HepG2 (cell line): ENCODE measurements around the gene FLACC1. TPM values are rescaled to one million over a fixed set of nuclear protein-coding genes. Genes with fewer than 3 reads are reported as not detected.

Experiments used
- ARNT2 ChIP-seq: sonication (generic); formaldehyde crosslinking; IDR thresholded peaks from 2 replicates; pipeline ENCODE4 v1.8.0; 2022; ENCODE audit warnings: mild to moderate bottlenecking, low read depth, missing genetic modification reagents, moderate library complexity
- ATM ChIP-seq: fragments of 450-650 bp; IDR thresholded peaks from 2 replicates; pipeline ENCODE4 v1.7.1; 2017; ENCODE audit warnings: mild to moderate bottlenecking, borderline replicate concordance
- CCDC6 ChIP-seq: sonication (generic); formaldehyde crosslinking; IDR thresholded peaks from 2 replicates; pipeline ENCODE4 v1.8.1; 2022; ENCODE audit warnings: mild to moderate bottlenecking, missing genetic modification reagents, moderate library complexity
- CSRNP1 ChIP-seq: sonication (generic); formaldehyde crosslinking; IDR thresholded peaks from 2 replicates; pipeline ENCODE4 v1.8.1; 2023; ENCODE audit warnings: mild to moderate bottlenecking, missing genetic modification reagents
- ERF ChIP-seq: IDR thresholded peaks from 2 replicates; pipeline ENCODE4 v1.6.1; 2018; ENCODE audit warnings: missing biosample characterization, missing genetic modification reagents
- FOSL1 ChIP-seq: sonication (generic); formaldehyde crosslinking; IDR thresholded peaks from 2 replicates; pipeline ENCODE4 v1.9.0; 2021; ENCODE audit warnings: missing genetic modification reagents, borderline replicate concordance
- FOXA3 ChIP-seq: IDR thresholded peaks from 2 replicates; pipeline ENCODE4 v1.6.1; 2016; ENCODE audit warnings: missing genetic modification reagents, missing compliant biosample characterization
- KMT2B ChIP-seq: IDR thresholded peaks from 2 replicates; pipeline ENCODE4 v1.6.1; 2016; ENCODE audit warnings: missing genetic modification reagents, missing compliant biosample characterization
- MEF2D ChIP-seq: sonication (generic); formaldehyde crosslinking; IDR thresholded peaks from 2 replicates; pipeline ENCODE4 v1.5.1; 2020; ENCODE audit warnings: mild to moderate bottlenecking, missing genetic modification reagents
- NKX3-1 ChIP-seq: sonication (generic); formaldehyde crosslinking; IDR thresholded peaks from 2 replicates; pipeline ENCODE4 v1.5.0; 2020; ENCODE audit warnings: missing genetic modification reagents
- REPIN1 ChIP-seq: sonication (generic); formaldehyde crosslinking; IDR thresholded peaks from 2 replicates; pipeline ENCODE4 v1.8.0; 2022; ENCODE audit warnings: missing genetic modification reagents, low read depth, mild to moderate bottlenecking, borderline replicate concordance
- SNRNP70 ChIP-seq: fragments of 200-400 bp; formaldehyde crosslinking; IDR thresholded peaks from 2 replicates; pipeline ENCODE4 v1.6.1; 2017; ENCODE audit warnings: mild to moderate bottlenecking, low read depth, low read length, moderate library complexity
- SRSF1 ChIP-seq: fragments of 200-400 bp; formaldehyde crosslinking; optimal IDR thresholded peaks from 2 replicates; pipeline ENCODE3; 2017; ENCODE audit warnings: mild to moderate bottlenecking, low read depth, low read length, moderate library complexity
- TBX2 ChIP-seq: sonication (generic); formaldehyde crosslinking; IDR thresholded peaks from 2 replicates; pipeline ENCODE4 v1.5.0; 2020; ENCODE audit warnings: missing genetic modification reagents, mild to moderate bottlenecking, borderline replicate concordance
- ZNF121 ChIP-seq: sonication (generic); formaldehyde crosslinking; IDR thresholded peaks from 2 replicates; pipeline ENCODE4 v1.5.0; 2020; ENCODE audit warnings: mild to moderate bottlenecking, missing genetic modification reagents
- ZNF292 ChIP-seq: sonication (generic); formaldehyde crosslinking; IDR thresholded peaks from 2 replicates; pipeline ENCODE4 v1.8.1; 2022; ENCODE audit warnings: mild to moderate bottlenecking, low read depth, missing genetic modification reagents, borderline replicate concordance
- ZNF317 ChIP-seq: sonication (generic); formaldehyde crosslinking; IDR thresholded peaks from 2 replicates; pipeline ENCODE4 v1.5.0; 2020; ENCODE audit warnings: mild to moderate bottlenecking, missing genetic modification reagents
- ZNF337 ChIP-seq: sonication (generic); formaldehyde crosslinking; IDR thresholded peaks from 2 replicates; pipeline ENCODE4 v1.5.1; 2020; ENCODE audit warnings: missing genetic modification reagents, low read depth, mild to moderate bottlenecking, borderline replicate concordance
- ZNF556 ChIP-seq: sonication (generic); formaldehyde crosslinking; IDR thresholded peaks from 2 replicates; pipeline ENCODE4 v1.4.0; 2020; ENCODE audit warnings: mild to moderate bottlenecking, missing genetic modification reagents, borderline replicate concordance
- ZSCAN29 ChIP-seq: sonication (generic); formaldehyde crosslinking; conservative IDR thresholded peaks from 2 replicates; pipeline ENCODE4 v1.4.0; 2020; ENCODE audit warnings: mild to moderate bottlenecking, missing genetic modification reagents
- polyA plus RNA-seq, 8 experiments: library from polyadenylated mRNA; depleted of rRNA in 3 of 8; stranded (reverse) in 7 of 8; unstranded in 1 of 8; fragments of >200 nt; fragmentation: Illumina TruSeq in 4 of 8; extraction: Trizol in 4 of 8; gene quantifications; 2 replicates each; pipeline versions ENCODE4 v1.2.1 to v1.2.3, GENCODE V29; 2011 to 2016; ENCODE audit warnings: low read depth in 4 of 8, missing spikeins in 1 of 8, mixed read lengths in 1 of 8; ENCODE audit not compliant: insufficient read depth in 1 of 8
- total RNA-seq, 5 experiments: library from RNA; depleted of rRNA; stranded (reverse); fragments of >200 nt; fragmentation: Illumina TruSeq; extraction: Trizol; gene quantifications; 2 replicates each; pipeline ENCODE4 v1.2.3, GENCODE V29; 2016; ENCODE audit warnings: low read depth in 1 of 5
- TF ChIP-seq, protein P1 (sequence below): sonication (generic); formaldehyde crosslinking; IDR thresholded peaks from 2 replicates; pipeline ENCODE4 v1.5.0; 2020; ENCODE audit warnings: mild to moderate bottlenecking, missing genetic modification reagents
- TF ChIP-seq, protein P2 (sequence below): IDR thresholded peaks from 2 replicates; pipeline ENCODE4 v1.6.1; 2012; ENCODE audit warnings: inconsistent platforms
- TF ChIP-seq, protein P3 (sequence below): sonication (generic); formaldehyde crosslinking; IDR thresholded peaks from 2 replicates; pipeline ENCODE4 v1.4.0; 2020; ENCODE audit warnings: missing genetic modification reagents, borderline replicate concordance
- TF ChIP-seq, protein P4 (sequence below): sonication (generic); formaldehyde crosslinking; IDR thresholded peaks from 2 replicates; pipeline ENCODE4 v1.4.0; 2020; ENCODE audit warnings: missing genetic modification reagents

FLACC1 gene
- total and polyA plus RNA-seq, 2 of the 13 experiments (the other 11 are each of a cell fraction or from before 2014, with no cell fraction given): 0.35 to 0.59 TPM

DNA sequence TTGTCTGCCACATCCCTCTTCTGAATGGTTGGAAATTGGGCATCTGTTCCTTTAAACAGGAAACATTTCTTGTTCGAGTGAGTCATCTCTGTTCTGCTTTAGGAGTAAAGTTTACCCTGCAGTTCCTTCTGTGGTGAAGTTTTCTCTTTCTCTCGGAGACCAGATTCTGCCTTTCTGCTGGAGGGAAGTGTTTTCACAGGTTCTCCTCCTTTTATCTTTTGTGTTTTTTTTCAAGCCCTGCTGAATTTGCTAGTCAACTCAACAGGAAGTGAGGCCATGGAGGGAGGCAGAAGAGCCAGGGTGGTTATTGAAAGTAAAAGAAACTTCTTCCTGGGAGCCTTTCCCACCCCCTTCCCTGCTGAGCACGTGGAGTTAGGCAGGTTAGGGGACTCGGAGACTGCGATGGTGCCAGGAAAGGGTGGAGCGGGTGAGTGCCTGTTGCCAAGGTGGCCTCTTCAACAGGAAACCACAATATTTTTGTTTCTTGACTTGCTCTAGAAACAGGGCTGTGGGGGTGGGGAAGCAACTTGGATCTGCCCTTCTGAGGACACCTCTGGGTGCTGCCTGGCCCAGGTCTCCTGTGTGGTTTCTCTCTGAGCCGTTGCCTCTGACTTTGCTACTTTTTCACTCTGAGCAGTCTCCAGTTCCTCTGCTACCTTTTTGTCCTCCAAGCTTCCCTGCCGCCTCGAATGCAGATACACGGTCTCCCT lies 99.0 kb downstream of the FLACC1 start (continued):
- TF ChIP-seq, protein P1, sequence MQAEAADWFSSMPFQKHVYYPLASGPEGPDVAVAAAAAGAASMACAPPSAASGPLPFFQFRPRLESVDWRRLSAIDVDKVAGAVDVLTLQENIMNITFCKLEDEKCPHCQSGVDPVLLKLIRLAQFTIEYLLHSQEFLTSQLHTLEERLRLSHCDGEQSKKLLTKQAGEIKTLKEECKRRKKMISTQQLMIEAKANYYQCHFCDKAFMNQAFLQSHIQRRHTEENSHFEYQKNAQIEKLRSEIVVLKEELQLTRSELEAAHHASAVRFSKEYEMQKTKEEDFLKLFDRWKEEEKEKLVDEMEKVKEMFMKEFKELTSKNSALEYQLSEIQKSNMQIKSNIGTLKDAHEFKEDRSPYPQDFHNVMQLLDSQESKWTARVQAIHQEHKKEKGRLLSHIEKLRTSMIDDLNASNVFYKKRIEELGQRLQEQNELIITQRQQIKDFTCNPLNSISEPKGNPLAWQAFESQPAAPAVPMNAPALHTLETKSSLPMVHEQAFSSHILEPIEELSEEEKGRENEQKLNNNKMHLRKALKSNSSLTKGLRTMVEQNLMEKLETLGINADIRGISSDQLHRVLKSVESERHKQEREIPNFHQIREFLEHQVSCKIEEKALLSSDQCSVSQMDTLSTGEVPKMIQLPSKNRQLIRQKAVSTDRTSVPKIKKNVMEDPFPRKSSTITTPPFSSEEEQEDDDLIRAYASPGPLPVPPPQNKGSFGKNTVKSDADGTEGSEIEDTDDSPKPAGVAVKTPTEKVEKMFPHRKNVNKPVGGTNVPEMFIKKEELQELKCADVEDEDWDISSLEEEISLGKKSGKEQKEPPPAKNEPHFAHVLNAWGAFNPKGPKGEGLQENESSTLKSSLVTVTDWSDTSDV (CRISPR knock-in tag): peak; percentile 76; the same call in 1 of the 2 replicates
- TF ChIP-seq, protein P2, sequence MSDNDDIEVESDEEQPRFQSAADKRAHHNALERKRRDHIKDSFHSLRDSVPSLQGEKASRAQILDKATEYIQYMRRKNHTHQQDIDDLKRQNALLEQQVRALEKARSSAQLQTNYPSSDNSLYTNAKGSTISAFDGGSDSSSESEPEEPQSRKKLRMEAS: peak; percentile 98
- TF ChIP-seq SNRNP70 (no peak), ARNT2 (CRISPR knock-in tag) (0 out of 2 replicates have a peak, but pooled peaks have one; percentile 28), ZNF121 (CRISPR knock-in tag) (no peak), FOXA3 (CRISPR knock-in tag) (peak; percentile 38), TBX2 (CRISPR knock-in tag) (peak; percentile 65), MEF2D (CRISPR knock-in tag) (peak; percentile 38; the same call in 1 of the 2 replicates), KMT2B (CRISPR knock-in tag) (peak; percentile 59), ZSCAN29 (CRISPR knock-in tag) (peak; percentile 45; the same call in 1 of the 2 replicates), CSRNP1 (CRISPR knock-in tag) (0 out of 2 replicates have a peak, but pooled peaks have one; percentile 25), ERF (CRISPR knock-in tag) (peak; percentile 26; the same call in 1 of the 2 replicates), SRSF1 (peak; percentile 53), REPIN1 (CRISPR knock-in tag) (0 out of 2 replicates have a peak, but pooled peaks have one; percentile 26), ATM (no peak), NKX3-1 (CRISPR knock-in tag) (no peak), ZNF556 (CRISPR knock-in tag) (peak; percentile 32; the same call in 1 of the 2 replicates), CCDC6 (CRISPR knock-in tag) (no peak), FOSL1 (CRISPR knock-in tag) (peak; percentile 78; the same call in 1 of the 2 replicates), ZNF292 (CRISPR knock-in tag) (peak; percentile 42; the same call in 1 of the 2 replicates), ZNF337 (0 out of 2 replicates have a peak, but pooled peaks have one; percentile 28), ZNF317 (CRISPR knock-in tag) (peak; percentile 72; the same call in 1 of the 2 replicates)
- TF ChIP-seq, protein P3, sequence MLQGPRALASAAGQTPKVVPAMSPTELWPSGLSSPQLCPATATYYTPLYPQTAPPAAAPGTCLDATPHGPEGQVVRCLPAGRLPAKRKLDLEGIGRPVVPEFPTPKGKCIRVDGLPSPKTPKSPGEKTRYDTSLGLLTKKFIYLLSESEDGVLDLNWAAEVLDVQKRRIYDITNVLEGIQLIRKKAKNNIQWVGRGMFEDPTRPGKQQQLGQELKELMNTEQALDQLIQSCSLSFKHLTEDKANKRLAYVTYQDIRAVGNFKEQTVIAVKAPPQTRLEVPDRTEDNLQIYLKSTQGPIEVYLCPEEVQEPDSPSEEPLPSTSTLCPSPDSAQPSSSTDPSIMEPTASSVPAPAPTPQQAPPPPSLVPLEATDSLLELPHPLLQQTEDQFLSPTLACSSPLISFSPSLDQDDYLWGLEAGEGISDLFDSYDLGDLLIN: no peak
- TF ChIP-seq, protein P4, sequence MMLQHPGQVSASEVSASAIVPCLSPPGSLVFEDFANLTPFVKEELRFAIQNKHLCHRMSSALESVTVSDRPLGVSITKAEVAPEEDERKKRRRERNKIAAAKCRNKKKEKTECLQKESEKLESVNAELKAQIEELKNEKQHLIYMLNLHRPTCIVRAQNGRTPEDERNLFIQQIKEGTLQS: peak; percentile 53
